GM23338 (cell line): ENCODE data around the gene ESPL1. TPM values are rescaled to one million over a fixed set of nuclear protein-coding genes. Genes with fewer than 3 reads are reported as not detected.

Source experiments
- ATAC-seq: fragments of 200-7000 bp; cut with Tn5 transposase; 3 replicates; pipeline ENCODE4 v1.9.1; 2020
- DNase-seq: peaks from one replicate; pipeline ENCODE4 v3.0.0-alpha.2; 2015; ENCODE audit warnings: low spot score
- H2AFZ ChIP-seq: fragments of 200-600 bp; sonication (generic); 2 replicates; pipeline ENCODE4 v1.8.0; 2016; ENCODE audit warnings: antibody characterized with exemption, mild to moderate bottlenecking, moderate library complexity
- H3F3A ChIP-seq: fragments of 200-600 bp; sonication (generic); replicated peaks from 2 replicates; pipeline ENCODE4 v1.8.0; 2017; ENCODE audit warnings: antibody characterized with exemption, mixed run types, low read depth
- H3K27ac ChIP-seq: fragments of 200-600 bp; sonication (generic); 2 replicates; pipeline ENCODE4 v1.6.1; 2016; ENCODE audit warnings: low read depth
- H3K27me3 ChIP-seq: fragments of 200-600 bp; sonication (generic); 2 replicates; pipeline ENCODE4 v1.8.0; 2016; ENCODE audit warnings: mild to moderate bottlenecking, mixed run types, moderate library complexity; ENCODE audit not compliant: insufficient read depth
- H3K36me3 ChIP-seq: fragments of 200-600 bp; sonication (generic); 2 replicates; pipeline ENCODE4 v1.8.0; 2016; ENCODE audit warnings: mild to moderate bottlenecking; ENCODE audit not compliant: insufficient read depth
- H3K4me1 ChIP-seq: fragments of 200-600 bp; sonication (generic); 2 replicates; pipeline ENCODE4 v1.8.0; 2016; ENCODE audit warnings: mild to moderate bottlenecking, moderate library complexity; ENCODE audit not compliant: insufficient read depth
- H3K4me2 ChIP-seq: fragments of 200-600 bp; sonication (generic); 2 replicates; pipeline ENCODE4 v1.7.1; 2017; ENCODE audit warnings: mixed run types
- H3K4me3 ChIP-seq: fragments of 200-600 bp; sonication (generic); 2 replicates; pipeline ENCODE4 v1.6.1; 2016; ENCODE audit warnings: mixed run types
- H3K79me2 ChIP-seq: fragments of 200-600 bp; sonication (generic); replicated peaks from 2 replicates; pipeline ENCODE4 v1.8.0; 2017; ENCODE audit warnings: mild to moderate bottlenecking; ENCODE audit not compliant: insufficient read depth
- H3K9me2 ChIP-seq: fragments of 200-600 bp; sonication (generic); 2 replicates; pipeline ENCODE4 v1.8.0; 2017; ENCODE audit not compliant: insufficient read depth
- H4K20me1 ChIP-seq: fragments of 200-600 bp; sonication (generic); replicated peaks from 2 replicates; pipeline ENCODE4 v1.8.0; 2017; ENCODE audit warnings: mild to moderate bottlenecking; ENCODE audit not compliant: insufficient read depth
- H3K27ac Mint-ChIP-seq: 2 replicates; pipeline ENCODE4 v1.8.0; 2020; ENCODE audit warnings: inconsistent platforms, mild to moderate bottlenecking, moderate library complexity, mixed read lengths
- H3K27me3 Mint-ChIP-seq: 3 replicates; pipeline ENCODE4 v1.8.0; 2022; ENCODE audit warnings: low read depth, mild to moderate bottlenecking, moderate library complexity, mixed read lengths, inconsistent platforms; ENCODE audit not compliant: insufficient read depth, poor library complexity
- H3K36me3 Mint-ChIP-seq: 3 replicates; pipeline ENCODE4 v1.8.0; 2021; ENCODE audit warnings: low read depth, mild to moderate bottlenecking, inconsistent platforms, moderate library complexity, mixed read lengths
- H3K4me1 Mint-ChIP-seq: 3 replicates; pipeline ENCODE4 v1.8.0; 2020; ENCODE audit warnings: mild to moderate bottlenecking, inconsistent platforms, mixed read lengths
- H3K4me3 Mint-ChIP-seq: 3 replicates; pipeline ENCODE4 v1.8.0; 2021; ENCODE audit warnings: moderate library complexity, mild to moderate bottlenecking, inconsistent platforms, mixed read lengths
- H3K9me3 Mint-ChIP-seq: 3 replicates; pipeline ENCODE4 v1.8.0; 2020; ENCODE audit warnings: moderate library complexity, mild to moderate bottlenecking, inconsistent platforms, mixed read lengths
- CREB1 ChIP-seq: fragments of 250-450 bp; sonication (Bioruptor Pico); IDR thresholded peaks from 2 replicates; pipeline ENCODE4 v1.5.0; 2020; ENCODE audit warnings: low read depth, mild to moderate bottlenecking, moderate library complexity
- EZH2 ChIP-seq: fragments of 200-600 bp; sonication (generic); IDR thresholded peaks from one replicate; pipeline ENCODE4 v1.8.0; 2017; ENCODE audit warnings: antibody characterized with exemption, mild to moderate bottlenecking, low read depth; ENCODE audit not compliant: unreplicated experiment
- EZH2phosphoT487 ChIP-seq: fragments of 200-600 bp; sonication (generic); IDR thresholded peaks from one replicate; pipeline ENCODE4 v1.8.1; 2018; ENCODE audit warnings: antibody characterized with exemption; ENCODE audit not compliant: unreplicated experiment
- JUNB ChIP-seq: IDR thresholded peaks from one replicate; pipeline ENCODE4 v1.6.1; 2016; ENCODE audit warnings: antibody characterized with exemption; ENCODE audit not compliant: unreplicated experiment
- NANOG ChIP-seq: IDR thresholded peaks from 2 replicates; pipeline ENCODE4 v1.6.1; 2016; ENCODE audit warnings: antibody characterized with exemption, borderline replicate concordance
- POLR2AphosphoS5 ChIP-seq: IDR thresholded peaks from 2 replicates; pipeline ENCODE4 v1.6.1; 2016; ENCODE audit warnings: antibody characterized with exemption, low read depth
- STAT1 ChIP-seq: IDR thresholded peaks from one replicate; pipeline ENCODE4 v1.6.1; 2016; ENCODE audit warnings: antibody characterized with exemption; ENCODE audit not compliant: unreplicated experiment
- ZNF114 ChIP-seq: fragments of 250-450 bp; sonication (Bioruptor Pico); IDR thresholded peaks from 2 replicates; pipeline ENCODE4 v1.5.0; 2020; ENCODE audit warnings: mild to moderate bottlenecking, moderate library complexity
- ZNF331 ChIP-seq: fragments of 250-450 bp; sonication (Bioruptor Pico); IDR thresholded peaks from 2 replicates; pipeline ENCODE4 v1.5.0; 2020; ENCODE audit warnings: low read depth, mild to moderate bottlenecking, moderate library complexity
- polyA plus RNA-seq: library from polyadenylated mRNA; unstranded; fragments of >200 nt; fragmentation: Nextera tagmentation; extraction: Ambion mirVana; gene quantifications from 2 replicates; pipeline ENCODE4 v1.2.1, GENCODE V29; 2016
- total RNA-seq: library from RNA; depleted of rRNA; stranded (reverse); fragments of >200 nt; shearing (Covaris generic); gene quantifications from 2 replicates; pipeline ENCODE4 v1.2.3, GENCODE V29; 2014
- TF ChIP-seq, protein P1 (sequence below): fragments of 250-450 bp; sonication (Bioruptor Pico); IDR thresholded peaks from 2 replicates; pipeline ENCODE4 v1.5.0; 2020; ENCODE audit warnings: mild to moderate bottlenecking, moderate library complexity
- TF ChIP-seq, protein P2 (sequence below), 2 experiments: fragments of 200-600 bp in 1 of 2; sonication (generic) in 1 of 2; conservative IDR thresholded peaks; 2 replicates each; pipeline versions ENCODE4 v1.5.1 to v1.6.1; 2016 to 2017; ENCODE audit warnings: antibody characterized with exemption in 2 of 2, low read depth in 2 of 2, mild to moderate bottlenecking in 2 of 2, moderate library complexity in 1 of 2
- TF ChIP-seq, protein P3 (sequence below): IDR thresholded peaks from 2 replicates; pipeline ENCODE4 v1.6.1; 2016; ENCODE audit warnings: antibody characterized with exemption
- TF ChIP-seq, protein P4 (sequence below): IDR thresholded peaks from one replicate; pipeline ENCODE4 v1.6.1; 2018; ENCODE audit warnings: antibody characterized with exemption; ENCODE audit not compliant: unreplicated experiment

ESPL1 gene
- total and polyA plus RNA-seq, 2 experiments from 2014 or later, result 13.2 to 56.5 TPM

- Histone ChIP-seq H3K4me3 (no peak overlapping the region), H3K27ac (no peak overlapping the region), H3K79me2 (no peaks in the 10 kb centered on the region), H3F3A (peaks cover 3% of the 10 kb centered on the region; the same call in 1 of the 2 replicates), H3K4me1 (peaks cover 20% of the 10 kb centered on the region; the same call in 1 of the 2 replicates), H3K4me2 (no peak overlapping the region), H3K36me3 (no peaks in the 10 kb centered on the region; the same call in 1 of the 2 replicates), H4K20me1 (no peaks in the 10 kb centered on the region), H3K27me3 (peaks cover 49% of the 10 kb centered on the region), H3K9me2 (no peaks in the 10 kb centered on the region), H2AFZ (no peak overlapping the region)
- Mint-ChIP-seq H3K27ac (no peak overlapping the region), H3K9me3 (no peaks in the 10 kb centered on the region; the same call in 2 of the 3 replicates), H3K4me3 (no peak overlapping the region), H3K4me1 (peaks cover 19% of the 10 kb centered on the region), H3K27me3 (peaks cover 42% of the 10 kb centered on the region), H3K36me3 (no peaks in the 10 kb centered on the region; the same call in 2 of the 3 replicates)
- TF ChIP-seq, protein P1, sequence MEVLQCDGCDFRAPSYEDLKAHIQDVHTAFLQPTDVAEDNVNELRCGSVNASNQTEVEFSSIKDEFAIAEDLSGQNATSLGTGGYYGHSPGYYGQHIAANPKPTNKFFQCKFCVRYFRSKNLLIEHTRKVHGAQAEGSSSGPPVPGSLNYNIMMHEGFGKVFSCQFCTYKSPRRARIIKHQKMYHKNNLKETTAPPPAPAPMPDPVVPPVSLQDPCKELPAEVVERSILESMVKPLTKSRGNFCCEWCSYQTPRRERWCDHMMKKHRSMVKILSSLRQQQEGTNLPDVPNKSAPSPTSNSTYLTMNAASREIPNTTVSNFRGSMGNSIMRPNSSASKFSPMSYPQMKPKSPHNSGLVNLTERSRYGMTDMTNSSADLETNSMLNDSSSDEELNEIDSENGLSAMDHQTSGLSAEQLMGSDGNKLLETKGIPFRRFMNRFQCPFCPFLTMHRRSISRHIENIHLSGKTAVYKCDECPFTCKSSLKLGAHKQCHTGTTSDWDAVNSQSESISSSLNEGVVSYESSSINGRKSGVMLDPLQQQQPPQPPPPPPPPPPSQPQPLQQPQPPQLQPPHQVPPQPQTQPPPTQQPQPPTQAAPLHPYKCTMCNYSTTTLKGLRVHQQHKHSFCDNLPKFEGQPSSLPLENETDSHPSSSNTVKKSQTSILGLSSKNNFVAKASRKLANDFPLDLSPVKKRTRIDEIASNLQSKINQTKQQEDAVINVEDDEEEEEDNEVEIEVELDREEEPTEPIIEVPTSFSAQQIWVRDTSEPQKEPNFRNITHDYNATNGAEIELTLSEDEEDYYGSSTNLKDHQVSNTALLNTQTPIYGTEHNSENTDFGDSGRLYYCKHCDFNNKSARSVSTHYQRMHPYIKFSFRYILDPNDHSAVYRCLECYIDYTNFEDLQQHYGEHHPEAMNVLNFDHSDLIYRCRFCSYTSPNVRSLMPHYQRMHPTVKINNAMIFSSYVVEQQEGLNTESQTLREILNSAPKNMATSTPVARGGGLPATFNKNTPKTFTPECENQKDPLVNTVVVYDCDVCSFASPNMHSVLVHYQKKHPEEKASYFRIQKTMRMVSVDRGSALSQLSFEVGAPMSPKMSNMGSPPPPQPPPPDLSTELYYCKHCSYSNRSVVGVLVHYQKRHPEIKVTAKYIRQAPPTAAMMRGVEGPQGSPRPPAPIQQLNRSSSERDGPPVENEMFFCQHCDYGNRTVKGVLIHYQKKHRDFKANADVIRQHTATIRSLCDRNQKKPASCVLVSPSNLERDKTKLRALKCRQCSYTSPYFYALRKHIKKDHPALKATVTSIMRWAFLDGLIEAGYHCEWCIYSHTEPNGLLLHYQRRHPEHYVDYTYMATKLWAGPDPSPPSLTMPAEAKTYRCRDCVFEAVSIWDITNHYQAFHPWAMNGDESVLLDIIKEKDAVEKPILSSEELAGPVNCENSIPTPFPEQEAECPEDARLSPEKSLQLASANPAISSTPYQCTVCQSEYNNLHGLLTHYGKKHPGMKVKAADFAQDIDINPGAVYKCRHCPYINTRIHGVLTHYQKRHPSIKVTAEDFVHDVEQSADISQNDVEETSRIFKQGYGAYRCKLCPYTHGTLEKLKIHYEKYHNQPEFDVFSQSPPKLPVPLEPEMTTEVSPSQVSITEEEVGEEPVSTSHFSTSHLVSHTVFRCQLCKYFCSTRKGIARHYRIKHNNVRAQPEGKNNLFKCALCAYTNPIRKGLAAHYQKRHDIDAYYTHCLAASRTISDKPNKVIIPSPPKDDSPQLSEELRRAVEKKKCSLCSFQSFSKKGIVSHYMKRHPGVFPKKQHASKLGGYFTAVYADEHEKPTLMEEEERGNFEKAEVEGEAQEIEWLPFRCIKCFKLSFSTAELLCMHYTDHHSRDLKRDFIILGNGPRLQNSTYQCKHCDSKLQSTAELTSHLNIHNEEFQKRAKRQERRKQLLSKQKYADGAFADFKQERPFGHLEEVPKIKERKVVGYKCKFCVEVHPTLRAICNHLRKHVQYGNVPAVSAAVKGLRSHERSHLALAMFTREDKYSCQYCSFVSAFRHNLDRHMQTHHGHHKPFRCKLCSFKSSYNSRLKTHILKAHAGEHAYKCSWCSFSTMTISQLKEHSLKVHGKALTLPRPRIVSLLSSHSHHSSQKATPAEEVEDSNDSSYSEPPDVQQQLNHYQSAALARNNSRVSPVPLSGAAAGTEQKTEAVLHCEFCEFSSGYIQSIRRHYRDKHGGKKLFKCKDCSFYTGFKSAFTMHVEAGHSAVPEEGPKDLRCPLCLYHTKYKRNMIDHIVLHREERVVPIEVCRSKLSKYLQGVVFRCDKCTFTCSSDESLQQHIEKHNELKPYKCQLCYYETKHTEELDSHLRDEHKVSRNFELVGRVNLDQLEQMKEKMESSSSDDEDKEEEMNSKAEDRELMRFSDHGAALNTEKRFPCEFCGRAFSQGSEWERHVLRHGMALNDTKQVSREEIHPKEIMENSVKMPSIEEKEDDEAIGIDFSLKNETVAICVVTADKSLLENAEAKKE (CRISPR knock-in tag), result no peak
- TF ChIP-seq NANOG (no peak), ZNF114 (CRISPR knock-in tag) (no peak), EZH2phosphoT487 (no peak), ZNF331 (CRISPR knock-in tag) (no peak), CREB1 (CRISPR knock-in tag) (no peak), POLR2AphosphoS5 (no peak), STAT1 (no peak), EZH2 (no peak), JUNB (no peak)
- TF ChIP-seq, protein P2, sequence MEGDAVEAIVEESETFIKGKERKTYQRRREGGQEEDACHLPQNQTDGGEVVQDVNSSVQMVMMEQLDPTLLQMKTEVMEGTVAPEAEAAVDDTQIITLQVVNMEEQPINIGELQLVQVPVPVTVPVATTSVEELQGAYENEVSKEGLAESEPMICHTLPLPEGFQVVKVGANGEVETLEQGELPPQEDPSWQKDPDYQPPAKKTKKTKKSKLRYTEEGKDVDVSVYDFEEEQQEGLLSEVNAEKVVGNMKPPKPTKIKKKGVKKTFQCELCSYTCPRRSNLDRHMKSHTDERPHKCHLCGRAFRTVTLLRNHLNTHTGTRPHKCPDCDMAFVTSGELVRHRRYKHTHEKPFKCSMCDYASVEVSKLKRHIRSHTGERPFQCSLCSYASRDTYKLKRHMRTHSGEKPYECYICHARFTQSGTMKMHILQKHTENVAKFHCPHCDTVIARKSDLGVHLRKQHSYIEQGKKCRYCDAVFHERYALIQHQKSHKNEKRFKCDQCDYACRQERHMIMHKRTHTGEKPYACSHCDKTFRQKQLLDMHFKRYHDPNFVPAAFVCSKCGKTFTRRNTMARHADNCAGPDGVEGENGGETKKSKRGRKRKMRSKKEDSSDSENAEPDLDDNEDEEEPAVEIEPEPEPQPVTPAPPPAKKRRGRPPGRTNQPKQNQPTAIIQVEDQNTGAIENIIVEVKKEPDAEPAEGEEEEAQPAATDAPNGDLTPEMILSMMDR (conservative IDR thresholded peaks at IDR 0.05; ENCODE audit: low read depth in 2 of 2), result no peak
- TF ChIP-seq, protein P3, sequence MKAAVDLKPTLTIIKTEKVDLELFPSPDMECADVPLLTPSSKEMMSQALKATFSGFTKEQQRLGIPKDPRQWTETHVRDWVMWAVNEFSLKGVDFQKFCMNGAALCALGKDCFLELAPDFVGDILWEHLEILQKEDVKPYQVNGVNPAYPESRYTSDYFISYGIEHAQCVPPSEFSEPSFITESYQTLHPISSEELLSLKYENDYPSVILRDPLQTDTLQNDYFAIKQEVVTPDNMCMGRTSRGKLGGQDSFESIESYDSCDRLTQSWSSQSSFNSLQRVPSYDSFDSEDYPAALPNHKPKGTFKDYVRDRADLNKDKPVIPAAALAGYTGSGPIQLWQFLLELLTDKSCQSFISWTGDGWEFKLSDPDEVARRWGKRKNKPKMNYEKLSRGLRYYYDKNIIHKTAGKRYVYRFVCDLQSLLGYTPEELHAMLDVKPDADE, result no peak
- TF ChIP-seq, protein P4, sequence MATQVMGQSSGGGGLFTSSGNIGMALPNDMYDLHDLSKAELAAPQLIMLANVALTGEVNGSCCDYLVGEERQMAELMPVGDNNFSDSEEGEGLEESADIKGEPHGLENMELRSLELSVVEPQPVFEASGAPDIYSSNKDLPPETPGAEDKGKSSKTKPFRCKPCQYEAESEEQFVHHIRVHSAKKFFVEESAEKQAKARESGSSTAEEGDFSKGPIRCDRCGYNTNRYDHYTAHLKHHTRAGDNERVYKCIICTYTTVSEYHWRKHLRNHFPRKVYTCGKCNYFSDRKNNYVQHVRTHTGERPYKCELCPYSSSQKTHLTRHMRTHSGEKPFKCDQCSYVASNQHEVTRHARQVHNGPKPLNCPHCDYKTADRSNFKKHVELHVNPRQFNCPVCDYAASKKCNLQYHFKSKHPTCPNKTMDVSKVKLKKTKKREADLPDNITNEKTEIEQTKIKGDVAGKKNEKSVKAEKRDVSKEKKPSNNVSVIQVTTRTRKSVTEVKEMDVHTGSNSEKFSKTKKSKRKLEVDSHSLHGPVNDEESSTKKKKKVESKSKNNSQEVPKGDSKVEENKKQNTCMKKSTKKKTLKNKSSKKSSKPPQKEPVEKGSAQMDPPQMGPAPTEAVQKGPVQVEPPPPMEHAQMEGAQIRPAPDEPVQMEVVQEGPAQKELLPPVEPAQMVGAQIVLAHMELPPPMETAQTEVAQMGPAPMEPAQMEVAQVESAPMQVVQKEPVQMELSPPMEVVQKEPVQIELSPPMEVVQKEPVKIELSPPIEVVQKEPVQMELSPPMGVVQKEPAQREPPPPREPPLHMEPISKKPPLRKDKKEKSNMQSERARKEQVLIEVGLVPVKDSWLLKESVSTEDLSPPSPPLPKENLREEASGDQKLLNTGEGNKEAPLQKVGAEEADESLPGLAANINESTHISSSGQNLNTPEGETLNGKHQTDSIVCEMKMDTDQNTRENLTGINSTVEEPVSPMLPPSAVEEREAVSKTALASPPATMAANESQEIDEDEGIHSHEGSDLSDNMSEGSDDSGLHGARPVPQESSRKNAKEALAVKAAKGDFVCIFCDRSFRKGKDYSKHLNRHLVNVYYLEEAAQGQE, result no peak
- no peak for DNase-seq
- ATAC-seq, result no peak
Measured at GRCh38 chr12:53330671-53331070, 62.6 kb downstream of the ESPL1 start.
